SK-N-SH (cell line): Measurements from ENCODE around the gene FOXL1. TPM values are rescaled to one million over a fixed set of nuclear protein-coding genes. Genes with fewer than 3 reads are reported as not detected.

ENCODE experiments used
- CTCF ChIA-PET: fragments of 300-600, 350-600 bp; formaldehyde crosslinking; extraction: SDS; loops from one replicate; lab custom pipeline; 2021; lab: Yijun Ruan, JAX
- POLR2A ChIA-PET: fragments of 350-600 bp; sonication (Branson Sonifier 250); formaldehyde crosslinking; extraction: SDS; loops from one replicate; lab custom pipeline; 2020; ENCODE audit warnings: antibody characterized with exemption, inconsistent platforms; lab: Yijun Ruan, JAX
- DNase-seq: peaks from one replicate; pipeline ENCODE4 v3.0.0; 2012
- H2AFZ ChIP-seq: fragments of 200-600 bp; sonication (generic); 2 replicates; pipeline ENCODE4 v1.8.1; 2016; ENCODE audit warnings: antibody characterized with exemption, mild to moderate bottlenecking, low read depth
- H3F3A ChIP-seq: fragments of 200-600 bp; sonication (generic); replicated peaks from 2 replicates; pipeline ENCODE3; 2016; ENCODE audit warnings: antibody characterized with exemption, mild to moderate bottlenecking; ENCODE audit not compliant: insufficient read depth
- H3K27ac ChIP-seq, 2 experiments: fragments of 200-500 bp in 1 of 2; fragments of 200-600 bp in 1 of 2; sonication (Bioruptor generic) in 1 of 2; sonication (generic), shearing (Covaris generic) in 1 of 2; 2 replicates each; pipeline versions ENCODE4 v1.5.1 to v1.6.1; 2014 to 2016; ENCODE audit warnings: low read depth in 2 of 2, inconsistent platforms in 1 of 2, low read length in 1 of 2, mild to moderate bottlenecking in 1 of 2, mixed read lengths in 1 of 2
- H3K27me3 ChIP-seq: fragments of 200-600 bp; sonication (generic), shearing (Covaris generic); 2 replicates; pipeline ENCODE4 v1.6.1; 2016; ENCODE audit warnings: mixed run types; ENCODE audit not compliant: insufficient read depth
- H3K36me3 ChIP-seq, 2 experiments: fragments of 200-500 bp in 1 of 2; fragments of 200-600 bp in 1 of 2; sonication (Bioruptor generic) in 1 of 2; sonication (generic) in 1 of 2; replicated peaks in 1 of 2; 2 replicates each; pipeline versions ENCODE3 to v1.5.1; 2014 to 2016; ENCODE audit warnings: low read length in 1 of 2, mild to moderate bottlenecking in 1 of 2; ENCODE audit not compliant: insufficient read depth in 2 of 2, control insufficient read depth in 1 of 2
- H3K4me1 ChIP-seq, 2 experiments: fragments of 200-500 bp in 1 of 2; fragments of 200-600 bp in 1 of 2; sonication (Bioruptor generic) in 1 of 2; sonication (generic), shearing (Covaris generic) in 1 of 2; 2 replicates each; pipeline versions ENCODE4 v1.5.1 to v1.6.1; 2014 to 2016; ENCODE audit warnings: low read depth in 1 of 2, low read length in 1 of 2, mixed run types in 1 of 2; ENCODE audit not compliant: insufficient read depth in 2 of 2, control insufficient read depth in 1 of 2
- H3K4me2 ChIP-seq: fragments of 200-600 bp; sonication (generic), shearing (Covaris generic); 2 replicates; pipeline ENCODE4 v1.6.1; 2017; ENCODE audit warnings: mixed run types
- H3K4me3 ChIP-seq, 2 experiments: fragments of 200-500 bp in 1 of 2; fragments of 200-600 bp in 1 of 2; sonication (Bioruptor generic) in 1 of 2; sonication (generic), shearing (Covaris generic) in 1 of 2; 2 replicates each; pipeline versions ENCODE4 v1.5.1 to v1.8.1; 2014 to 2016; ENCODE audit warnings: low read depth in 2 of 2, inconsistent platforms in 1 of 2, low read length in 1 of 2, mild to moderate bottlenecking in 1 of 2, mixed read lengths in 1 of 2, moderate library complexity in 1 of 2
- H3K79me2 ChIP-seq: fragments of 200-600 bp; sonication (generic); 2 replicates; pipeline ENCODE4 v1.8.1; 2017; ENCODE audit warnings: mild to moderate bottlenecking; ENCODE audit not compliant: insufficient read depth
- H3K9ac ChIP-seq: fragments of 200-600 bp; sonication (generic); 2 replicates; pipeline ENCODE4 v1.6.1; 2017; ENCODE audit warnings: mixed run types
- H3K9me2 ChIP-seq: fragments of 200-600 bp; sonication (generic); 2 replicates; pipeline ENCODE4 v1.6.1; 2017; ENCODE audit warnings: mixed run types
- H3K9me3 ChIP-seq: fragments of 200-600 bp; sonication (generic); 2 replicates; pipeline ENCODE4 v1.6.1; 2017; ENCODE audit warnings: mixed run types, mild to moderate bottlenecking, moderate library complexity
- H4K20me1 ChIP-seq: fragments of 200-600 bp; sonication (generic); 2 replicates; pipeline ENCODE4 v1.6.1; 2017; ENCODE audit warnings: mild to moderate bottlenecking, mixed run types; ENCODE audit not compliant: insufficient read depth
- ELF1 ChIP-seq: IDR thresholded peaks from 2 replicates; pipeline ENCODE4 v1.4.0; 2012
- IRF3 ChIP-seq: fragments of 150-350 bp; IDR thresholded peaks from 2 replicates; pipeline ENCODE4 v1.6.1; 2016; ENCODE audit warnings: mild to moderate bottlenecking, low read depth, low read length
- MAX ChIP-seq: IDR thresholded peaks from 2 replicates; pipeline ENCODE4 v1.4.0; 2012; ENCODE audit warnings: low read depth
- MEF2A ChIP-seq: IDR thresholded peaks from 2 replicates; pipeline ENCODE4 v1.4.0; 2012; ENCODE audit warnings: low read depth, borderline replicate concordance
- SIN3A ChIP-seq: IDR thresholded peaks from 2 replicates; pipeline ENCODE4 v1.6.1; 2012; ENCODE audit warnings: low read depth, mild to moderate bottlenecking, low read length, moderate library complexity, borderline replicate concordance
- TCF12 ChIP-seq: IDR thresholded peaks from 2 replicates; pipeline ENCODE4 v1.4.0; 2012
- TEAD4 ChIP-seq: IDR thresholded peaks from 2 replicates; pipeline ENCODE4 v1.4.0; 2012; ENCODE audit warnings: mild to moderate bottlenecking, borderline replicate concordance; ENCODE audit not compliant: insufficient read depth
- USF1 ChIP-seq: IDR thresholded peaks from 2 replicates; pipeline ENCODE4 v1.4.0; 2012; ENCODE audit warnings: low read depth, borderline replicate concordance
- YY1 ChIP-seq: IDR thresholded peaks from 2 replicates; pipeline ENCODE4 v1.4.0; 2012; ENCODE audit warnings: low read depth, mild to moderate bottlenecking
- WGBS: methylation state at CpG from one replicate; pipeline ENCODE4 v1.1.6; 2017; ENCODE audit warnings: low lambda C conversion rate; 5-methylcytosine and 5-hydroxymethylcytosine counted together
- polyA plus RNA-seq, 3 experiments: library from polyadenylated mRNA; depleted of rRNA; stranded (reverse); fragments of >200 nt; gene quantifications; 2 replicates each; pipeline ENCODE4 v1.2.3, GENCODE V29; 2012
- TF ChIP-seq, protein P1 (sequence below): IDR thresholded peaks from 2 replicates; pipeline ENCODE4; 2012
- TF ChIP-seq, protein P2 (sequence below): IDR thresholded peaks from 2 replicates; pipeline ENCODE4 v1.4.0; 2012; ENCODE audit warnings: low read depth, borderline replicate concordance

The FOXL1 gene
- polyA plus RNA-seq, 1 of the 3 experiments (the other 2 are of a cell fraction) = 2.5 TPM

GRCh38 chr16:86631444-86631843 lies 53.1 kb downstream of the FOXL1 start:
- H3K9me3 ChIP-seq = no peaks in the 10 kb centered on the region
- H3K27ac ChIP-seq = no peak overlapping the region
- DNase-seq = no peak
- H3F3A ChIP-seq = peaks cover 17% of the 10 kb centered on the region
- no peak overlapping the region for H3K4me3 ChIP-seq
- H3K36me3 ChIP-seq = no peaks in the 10 kb centered on the region
- peaks cover 0 to 23% of the 10 kb centered on the region in 2 experiments; a peak in 1 of 4 replicates for H3K4me1 ChIP-seq
- H2AFZ ChIP-seq = no peak overlapping the region
- no peak for TF ChIP-seq USF1
- TF ChIP-seq, protein P1, sequence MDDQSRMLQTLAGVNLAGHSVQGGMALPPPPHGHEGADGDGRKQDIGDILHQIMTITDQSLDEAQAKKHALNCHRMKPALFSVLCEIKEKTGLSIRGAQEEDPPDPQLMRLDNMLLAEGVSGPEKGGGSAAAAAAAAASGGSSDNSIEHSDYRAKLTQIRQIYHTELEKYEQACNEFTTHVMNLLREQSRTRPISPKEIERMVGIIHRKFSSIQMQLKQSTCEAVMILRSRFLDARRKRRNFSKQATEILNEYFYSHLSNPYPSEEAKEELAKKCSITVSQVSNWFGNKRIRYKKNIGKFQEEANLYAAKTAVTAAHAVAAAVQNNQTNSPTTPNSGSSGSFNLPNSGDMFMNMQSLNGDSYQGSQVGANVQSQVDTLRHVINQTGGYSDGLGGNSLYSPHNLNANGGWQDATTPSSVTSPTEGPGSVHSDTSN = no peak
- TF ChIP-seq TEAD4 = no peak
- TF ChIP-seq ELF1 = no peak
- TF ChIP-seq, protein P2, sequence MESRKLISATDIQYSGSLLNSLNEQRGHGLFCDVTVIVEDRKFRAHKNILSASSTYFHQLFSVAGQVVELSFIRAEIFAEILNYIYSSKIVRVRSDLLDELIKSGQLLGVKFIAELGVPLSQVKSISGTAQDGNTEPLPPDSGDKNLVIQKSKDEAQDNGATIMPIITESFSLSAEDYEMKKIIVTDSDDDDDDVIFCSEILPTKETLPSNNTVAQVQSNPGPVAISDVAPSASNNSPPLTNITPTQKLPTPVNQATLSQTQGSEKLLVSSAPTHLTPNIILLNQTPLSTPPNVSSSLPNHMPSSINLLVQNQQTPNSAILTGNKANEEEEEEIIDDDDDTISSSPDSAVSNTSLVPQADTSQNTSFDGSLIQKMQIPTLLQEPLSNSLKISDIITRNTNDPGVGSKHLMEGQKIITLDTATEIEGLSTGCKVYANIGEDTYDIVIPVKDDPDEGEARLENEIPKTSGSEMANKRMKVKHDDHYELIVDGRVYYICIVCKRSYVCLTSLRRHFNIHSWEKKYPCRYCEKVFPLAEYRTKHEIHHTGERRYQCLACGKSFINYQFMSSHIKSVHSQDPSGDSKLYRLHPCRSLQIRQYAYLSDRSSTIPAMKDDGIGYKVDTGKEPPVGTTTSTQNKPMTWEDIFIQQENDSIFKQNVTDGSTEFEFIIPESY = no peak
- no peak for TF ChIP-seq IRF3
- TF ChIP-seq MEF2A = no peak
- no peak for TF ChIP-seq YY1
- no peak for TF ChIP-seq TCF12
- no peak for TF ChIP-seq MAX
- TF ChIP-seq SIN3A = no peak
- H3K9me2 ChIP-seq = no peaks in the 10 kb centered on the region
- no peaks in the 10 kb centered on the region for H4K20me1 ChIP-seq
- no peak overlapping the region for H3K4me2 ChIP-seq
- no peaks in the 10 kb centered on the region for H3K27me3 ChIP-seq
- CTCF ChIA-PET = no interaction called here
- no peaks in the 10 kb centered on the region for H3K79me2 ChIP-seq
- no peak overlapping the region for H3K9ac ChIP-seq
- WGBS = 69% methylated on average over 9 of the region's 9 CpGs
- POLR2A ChIA-PET = no interaction called here

Other genes starting within 250 kb of the FOXL1 start
- gene FOXF1, start 68.0 kb upstream of the FOXL1 start, polyA plus RNA-seq (2012; rRNA removed) = 0.02 TPM in 1 of 2 replicates, not detected in the other
- 15.6 and 18.7 TPM in 2 replicates for gene MTHFSD, start 23.3 kb upstream of the FOXL1 start, polyA plus RNA-seq (2012; rRNA removed)
- 0.37 and 1.3 TPM in 2 replicates for gene FOXC2, start 11.7 kb upstream of the FOXL1 start, polyA plus RNA-seq (2012; rRNA removed)